H1 (cell line): ENCODE data around the gene SPTBN1. TPM values are rescaled to one million over a fixed set of nuclear protein-coding genes. Genes with fewer than 3 reads are reported as not detected.

Experiments
- CTCF ChIA-PET: fragments of 300-600 bp; sonication (Branson Sonifier 250); formaldehyde crosslinking; loops from one replicate; lab custom pipeline; 2021; ENCODE audit not compliant: partially characterized antibody; lab: Charles Lee
- POLR2A ChIA-PET: fragments of 300-600 bp; sonication (Branson Sonifier 250); formaldehyde crosslinking; loops from one replicate; lab custom pipeline; 2021; ENCODE audit warnings: inconsistent platforms; ENCODE audit not compliant: partially characterized antibody; lab: Charles Lee
- DNase-seq, 2 experiments: peaks; one replicate each; pipeline versions ENCODE4 v3.0.0 to v3.0.0-alpha.2; 2010 to 2022; ENCODE audit warnings: low spot score in 2 of 2, low read depth in 1 of 2, mixed read lengths in 1 of 2
- FAIRE-seq: peaks from 2 replicates; lab custom pipeline; 2011; peaks lifted over from hg19 to GRCh38; lab: Jason Lieb, UNC
- H2AFZ ChIP-seq: 2 replicates; pipeline ENCODE4 v1.8.1; 2012; ENCODE audit warnings: low read length, inconsistent platforms
- H2AK5ac ChIP-seq: 2 replicates; pipeline ENCODE4 v1.6.1; 2013; ENCODE audit warnings: low read depth, low read length
- H2BK120ac ChIP-seq: replicated peaks from 2 replicates; pipeline ENCODE3; 2013; ENCODE audit warnings: low read depth, low read length, inconsistent platforms
- H2BK12ac ChIP-seq: 2 replicates; pipeline ENCODE4 v1.6.1; 2013; ENCODE audit warnings: low read depth, low read length
- H2BK15ac ChIP-seq: 2 replicates; pipeline ENCODE4 v1.6.1; 2013; ENCODE audit warnings: low read length
- H2BK20ac ChIP-seq: 2 replicates; pipeline ENCODE4 v1.6.1; 2013; ENCODE audit warnings: low read length
- H2BK5ac ChIP-seq: 2 replicates; pipeline ENCODE4 v1.6.1; 2013; ENCODE audit warnings: low read depth, low read length
- H3K14ac ChIP-seq: 2 replicates; pipeline ENCODE4 v1.6.1; 2013; ENCODE audit warnings: inconsistent platforms; ENCODE audit not compliant: insufficient read length
- H3K18ac ChIP-seq: 2 replicates; pipeline ENCODE4 v1.6.1; 2013; ENCODE audit warnings: low read length; ENCODE audit errors: extremely low read depth
- H3K23ac ChIP-seq: 2 replicates; pipeline ENCODE4 v1.6.1; 2013; ENCODE audit warnings: inconsistent platforms; ENCODE audit not compliant: insufficient read length
- H3K23me2 ChIP-seq: 2 replicates; pipeline ENCODE4 v1.6.1; 2013; ENCODE audit warnings: low read depth, low read length
- H3K27ac ChIP-seq: 2 replicates; pipeline ENCODE4 v1.6.1; 2011; ENCODE audit warnings: low read depth, low read length, inconsistent platforms
- H3K27me3 ChIP-seq, 4 experiments: replicated peaks in 1 of 4; 1 replicate in 1 of 4; 2 replicates in 3 of 4; pipeline versions ENCODE4 v1.6.1 to v1.8.1; 2011 to 2013; ENCODE audit warnings: low read length in 3 of 4, mild to moderate bottlenecking in 3 of 4, inconsistent platforms in 2 of 4, mixed read lengths in 2 of 4, moderate library complexity in 1 of 4; ENCODE audit not compliant: control insufficient read depth in 3 of 4, insufficient read depth in 3 of 4; ENCODE audit errors: extremely low read depth in 1 of 4
- H3K36me3 ChIP-seq, 4 experiments: 2 replicates each; pipeline versions ENCODE4 v1.6.1 to v1.8.1; 2011 to 2013; ENCODE audit warnings: mild to moderate bottlenecking in 4 of 4, low read length in 3 of 4, moderate library complexity in 2 of 4, control low read depth in 1 of 4, inconsistent platforms in 1 of 4; ENCODE audit not compliant: insufficient read depth in 4 of 4, control insufficient read depth in 2 of 4
- H3K4ac ChIP-seq: replicated peaks from 2 replicates; pipeline ENCODE3; 2013; ENCODE audit warnings: low read length, low read depth, mixed read lengths, inconsistent platforms; ENCODE audit not compliant: insufficient read length
- H3K4me1 ChIP-seq, 4 experiments: replicated peaks in 1 of 4; 1 replicate in 1 of 4; 2 replicates in 3 of 4; pipeline versions ENCODE4 v1.6.1 to v1.8.1; 2011 to 2013; ENCODE audit warnings: low read length in 3 of 4, inconsistent platforms in 2 of 4, mixed read lengths in 1 of 4; ENCODE audit not compliant: insufficient read depth in 4 of 4, control insufficient read depth in 3 of 4
- H3K4me2 ChIP-seq, 2 experiments: 2 replicates each; pipeline versions ENCODE4 v1.6.1 to v1.8.1; 2011 to 2013; ENCODE audit warnings: low read depth in 2 of 2, low read length in 2 of 2, control low read depth in 1 of 2, inconsistent platforms in 1 of 2, mild to moderate bottlenecking in 1 of 2; ENCODE audit not compliant: insufficient read depth in 1 of 2
- H3K4me3 ChIP-seq, 4 experiments: fragments of 200-600, 300-600 bp in 1 of 4; sonication (generic), shearing (Covaris generic), sonication (Bioruptor Twin) in 1 of 4; 2 replicates each; pipeline versions ENCODE4 v1.5.1 to v1.8.1; 2011 to 2016; ENCODE audit warnings: low read length in 4 of 4, low read depth in 3 of 4, control low read depth in 2 of 4, inconsistent platforms in 2 of 4, mild to moderate bottlenecking in 2 of 4, mixed read lengths in 1 of 4, moderate library complexity in 1 of 4; ENCODE audit not compliant: insufficient read depth in 2 of 4; ENCODE audit errors: extremely low read depth in 1 of 4
- H3K56ac ChIP-seq: replicated peaks from 2 replicates; pipeline ENCODE3; 2013; ENCODE audit warnings: low read depth, mild to moderate bottlenecking, mixed read lengths, low read length, inconsistent platforms; ENCODE audit not compliant: insufficient read length
- H3K79me1 ChIP-seq: 2 replicates; pipeline ENCODE4 v1.6.1; 2013; ENCODE audit warnings: low read depth, low read length, control low read depth
- H3K79me2 ChIP-seq, 2 experiments: 2 replicates each; pipeline versions ENCODE4 v1.6.1 to v1.8.1; 2012 to 2013; ENCODE audit warnings: low read length in 2 of 2, mild to moderate bottlenecking in 2 of 2, inconsistent platforms in 1 of 2; ENCODE audit not compliant: insufficient read depth in 2 of 2, control insufficient read depth in 1 of 2
- H3K9ac ChIP-seq, 4 experiments: replicated peaks in 1 of 4; 1 replicate in 1 of 4; 2 replicates in 3 of 4; pipeline versions ENCODE4 v1.6.1 to v1.8.1; 2011 to 2013; ENCODE audit warnings: low read depth in 3 of 4, low read length in 3 of 4, control low read depth in 2 of 4, mild to moderate bottlenecking in 2 of 4, moderate library complexity in 2 of 4, inconsistent platforms in 1 of 4; ENCODE audit errors: extremely low read depth in 1 of 4
- H3K9me3 ChIP-seq, 2 experiments: 2 replicates each; pipeline versions ENCODE4 v1.6.1 to v1.8.1; 2012 to 2013; ENCODE audit warnings: mild to moderate bottlenecking in 2 of 2, moderate library complexity in 2 of 2, control low read depth in 1 of 2, inconsistent platforms in 1 of 2, low read depth in 1 of 2, low read length in 1 of 2, mixed read lengths in 1 of 2; ENCODE audit not compliant: insufficient read depth in 2 of 2
- H4K20me1 ChIP-seq, 2 experiments: replicated peaks in 1 of 2; 2 replicates each; pipeline versions ENCODE3 to v1.8.1; 2011 to 2013; ENCODE audit warnings: inconsistent platforms in 2 of 2, low read length in 2 of 2, mild to moderate bottlenecking in 1 of 2; ENCODE audit not compliant: insufficient read depth in 2 of 2, control insufficient read depth in 1 of 2
- H4K5ac ChIP-seq: 2 replicates; pipeline ENCODE4 v1.6.1; 2013; ENCODE audit warnings: low read length, low read depth, mixed read lengths, inconsistent platforms; ENCODE audit not compliant: insufficient read length
- H4K8ac ChIP-seq: 2 replicates; pipeline ENCODE4 v1.8.0; 2013; ENCODE audit warnings: mild to moderate bottlenecking, moderate library complexity, low read length, inconsistent platforms; ENCODE audit not compliant: insufficient read depth; ENCODE audit errors: extremely low read depth
- H4K91ac ChIP-seq: replicated peaks from 2 replicates; pipeline ENCODE3; 2013; ENCODE audit warnings: low read length, mixed read lengths, inconsistent platforms; ENCODE audit not compliant: insufficient read length
- ASH2L ChIP-seq: fragments of 200-600, 300-600 bp; sonication (generic); IDR thresholded peaks from one replicate; pipeline ENCODE4 v1.7.1; 2017; ENCODE audit warnings: low read length
- GTF2F1 ChIP-seq: IDR thresholded peaks from 2 replicates; pipeline ENCODE4 v1.6.1; 2012; ENCODE audit warnings: low read depth, low read length, improper control_type of control experiment, borderline replicate concordance
- KDM4A ChIP-seq: IDR thresholded peaks from one replicate; pipeline ENCODE4 v1.7.1; 2012; ENCODE audit warnings: low read depth, mild to moderate bottlenecking, moderate library complexity, low read length, inconsistent platforms; ENCODE audit not compliant: severe bottlenecking
- KDM5A ChIP-seq: fragments of 200-600 bp; IDR thresholded peaks from 2 replicates; pipeline ENCODE4 v1.7.1; 2012; ENCODE audit warnings: mild to moderate bottlenecking, low read length, inconsistent platforms, mixed read lengths
- NANOG ChIP-seq: IDR thresholded peaks from 2 replicates; pipeline ENCODE4 v1.6.1; 2011; ENCODE audit warnings: low read length, low read depth, mild to moderate bottlenecking, inconsistent platforms; ENCODE audit not compliant: insufficient read depth, poor library complexity, severe bottlenecking
- NRF1 ChIP-seq: IDR thresholded peaks from 2 replicates; pipeline ENCODE4 v1.6.1; 2011; ENCODE audit warnings: mild to moderate bottlenecking, low read depth, low read length, improper control_type of control experiment
- POLR2AphosphoS5 ChIP-seq: IDR thresholded peaks from 2 replicates; pipeline ENCODE4 v1.6.1; 2011; ENCODE audit warnings: low read depth, low read length
- POU5F1 ChIP-seq: IDR thresholded peaks from 2 replicates; pipeline ENCODE4 v1.6.1; 2011; ENCODE audit warnings: low read depth, mild to moderate bottlenecking, low read length, moderate library complexity
- RBBP5 ChIP-seq: IDR thresholded peaks from 2 replicates; pipeline ENCODE4 v1.7.1; 2012; ENCODE audit warnings: low read depth, mild to moderate bottlenecking, inconsistent platforms, low read length, moderate library complexity, borderline replicate concordance
- SIRT6 ChIP-seq: IDR thresholded peaks from one replicate; pipeline ENCODE4 v1.7.1; 2012; ENCODE audit warnings: low read length, inconsistent platforms
- SP1 ChIP-seq: IDR thresholded peaks from 2 replicates; pipeline ENCODE4 v1.6.1; 2011; ENCODE audit warnings: low read depth, low read length
- TAF1 ChIP-seq: IDR thresholded peaks from 2 replicates; pipeline ENCODE4 v1.6.1; 2011; ENCODE audit warnings: mild to moderate bottlenecking, low read depth, low read length
- TEAD4 ChIP-seq: IDR thresholded peaks from 2 replicates; pipeline ENCODE4 v1.6.1; 2012; ENCODE audit warnings: low read depth, low read length, inconsistent platforms, mixed read lengths
- WGBS, 2 experiments: shearing (Covaris generic) in 1 of 2; methylation state at CpG; one replicate each; pipeline versions ENCODE4 v1.1.6 to v1.1.7; 2013 to 2015; ENCODE audit warnings: low lambda C conversion rate in 2 of 2, mixed read lengths in 2 of 2, inconsistent platforms in 1 of 2, low coverage in 1 of 2, missing lambda C conversion rate in 1 of 2; ENCODE audit not compliant: insufficient replicate concordance in 2 of 2, insufficient coverage in 1 of 2, insufficient read length in 1 of 2; ENCODE audit errors: extremely low coverage in 1 of 2, missing lambda C conversion rate in 1 of 2; 5-methylcytosine and 5-hydroxymethylcytosine counted together
- polyA plus RNA-seq, 7 experiments: library from polyadenylated mRNA; depleted of rRNA in 3 of 7; stranded (reverse) in 5 of 7; unstranded in 2 of 7; fragments of >200 nt in 5 of 7; fragments of 200-250 nt in 2 of 7; gene quantifications; 1 replicate in 5 of 7; 2 replicates in 1 of 7; 4 replicates in 1 of 7; pipeline versions ENCODE4 v1.2.1 to v1.2.3, GENCODE V29; 2011 to 2013; ENCODE audit warnings: missing spikeins in 2 of 7, mixed read lengths in 2 of 7
- total RNA-seq: library from RNA; stranded (reverse); fragmentation: NEBNext Ultra II Directional; extraction: Animal tissue kit (Norgen Biotek cat#: 25700); gene quantifications from 2 replicates; pipeline ENCODE4 v1.2.1, GENCODE V29; 2021
- TF ChIP-seq, protein P1 (sequence below): IDR thresholded peaks from 2 replicates; pipeline ENCODE4 v1.6.1; 2012; ENCODE audit warnings: inconsistent platforms

The SPTBN1 gene
- total and polyA plus RNA-seq, 2 of the 8 experiments (the other 6 are each of a cell fraction or from before 2014, with no cell fraction given) = 31.8 to 180 TPM

DNA sequence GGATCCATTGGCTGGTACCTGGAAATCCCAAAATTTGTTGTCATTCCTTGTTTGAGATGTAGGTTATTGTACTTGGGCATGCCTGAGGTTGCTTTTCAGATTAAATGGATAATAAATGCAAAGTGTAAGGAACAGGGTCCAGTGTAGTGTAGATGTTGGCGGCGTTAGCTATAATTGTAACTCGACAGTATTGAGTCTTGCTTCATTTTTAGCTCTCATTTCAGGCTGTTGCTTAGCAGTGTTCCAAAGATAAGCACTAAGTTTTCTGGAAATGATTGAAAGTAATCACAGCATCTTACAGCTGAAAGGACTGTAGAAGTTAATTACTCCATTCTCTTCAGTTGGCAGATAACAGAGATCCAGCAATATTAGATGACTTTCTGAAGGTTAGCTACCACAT lies 47.8 kb upstream of the SPTBN1 start:
- Histone ChIP-seq H3K18ac (no peak overlapping the region), H3K4me3 (no peak overlapping the region), H2BK15ac (no peak overlapping the region), H4K91ac (no peak overlapping the region), H2BK120ac (no peak overlapping the region), H2AK5ac (no peak overlapping the region), H3K79me1 (no peaks in the 10 kb centered on the region), H3K36me3 (no peaks in the 10 kb centered on the region), H3K27me3 (no peaks in the 10 kb centered on the region), H4K8ac (no peak overlapping the region), H3K79me2 (no peaks in the 10 kb centered on the region), H3K27ac (no peak overlapping the region), H2AFZ (no peak overlapping the region), H3K23ac (no peak overlapping the region), H4K20me1 (no peaks in the 10 kb centered on the region), H3K56ac (no peak overlapping the region), H3K23me2 (no peaks in the 10 kb centered on the region), H2BK5ac (no peak overlapping the region), H3K14ac (no peak overlapping the region), H3K9me3 (no peaks in the 10 kb centered on the region), H3K9ac (no peak overlapping the region), H3K4ac (no peak overlapping the region), H2BK12ac (no peak overlapping the region), H3K4me2 (no peak overlapping the region), H3K4me1 (no peaks in the 10 kb centered on the region), H2BK20ac (no peak overlapping the region), H4K5ac (no peak overlapping the region)
- ChIA-PET CTCF (interaction anchor here (0.6 to 0.7 kb wide), 2 partner anchors 71 to 408 kb away, joined by 4 to 6 read pairs; no protein-coding TSS in a partner anchor), POLR2A (no interaction called here)
- no peak for TF ChIP-seq POU5F1
- TF ChIP-seq TEAD4 = no peak
- TF ChIP-seq SIRT6 = no peak
- no peak for TF ChIP-seq ASH2L
- no peak for TF ChIP-seq KDM4A
- TF ChIP-seq NANOG = no peak
- TF ChIP-seq GTF2F1 = no peak
- no peak for TF ChIP-seq KDM5A
- TF ChIP-seq SP1 = no peak
- no peak for TF ChIP-seq TAF1
- no peak for TF ChIP-seq POLR2AphosphoS5
- no peak for TF ChIP-seq NRF1
- TF ChIP-seq, protein P1, sequence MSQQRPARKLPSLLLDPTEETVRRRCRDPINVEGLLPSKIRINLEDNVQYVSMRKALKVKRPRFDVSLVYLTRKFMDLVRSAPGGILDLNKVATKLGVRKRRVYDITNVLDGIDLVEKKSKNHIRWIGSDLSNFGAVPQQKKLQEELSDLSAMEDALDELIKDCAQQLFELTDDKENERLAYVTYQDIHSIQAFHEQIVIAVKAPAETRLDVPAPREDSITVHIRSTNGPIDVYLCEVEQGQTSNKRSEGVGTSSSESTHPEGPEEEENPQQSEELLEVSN = no peak
- no peak for TF ChIP-seq RBBP5
- DNase-seq = no peak
- WGBS, 2 experiments = 86% methylated on average over 3 of the region's 3 CpGs; no CpG with 5 or more reads in 1 of the 2 experiments
- no peak for FAIRE-seq
